ENCODE measurements around the gene KRT16. TPM values are rescaled to one million over a fixed set of nuclear protein-coding genes. Genes with fewer than 3 reads are reported as not detected.
"Not testable (repeated sequence)": the region's sequence is repeated elsewhere in the genome, so short reads cannot be mapped to it uniquely, and the experiment has no call there.

KRT16 gene
- total RNA-seq, 1 donor from 2014 or later = 4.8 TPM

GRCh38 chr17:41647940-41648410, 35.4 kb upstream of the KRT16 start:
- peak; percentile 93 for TF ChIP-seq CTCF (IDR thresholded peaks at IDR 0.05; ENCODE audit: insufficient read depth, low read length, poor library complexity, severe bottlenecking)
- H3K36me3 ChIP-seq (ENCODE audit: control insufficient read depth, insufficient read depth, low read length) = no peaks in the 10 kb centered on the region
- H3K27me3 ChIP-seq (ENCODE audit: control insufficient read depth, insufficient read depth, low read length) = no peaks in the 10 kb centered on the region
- no peak for DNase-seq (ENCODE audit: low read depth)
- H3K4me3 ChIP-seq (ENCODE audit: low read depth, low read length) = peak overlapping the region; percentile 12

GRCh38 chr17:41647038-41647813, 34.7 kb upstream of the KRT16 start:
- no peaks in the 10 kb centered on the region for H3K36me3 ChIP-seq (ENCODE audit: control insufficient read depth, insufficient read depth, low read length)
- H3K4me3 ChIP-seq (ENCODE audit: low read depth, low read length) = no peak overlapping the region
- no peak for TF ChIP-seq CTCF (IDR thresholded peaks at IDR 0.05; ENCODE audit: insufficient read depth, low read length, poor library complexity, severe bottlenecking)

DNA sequence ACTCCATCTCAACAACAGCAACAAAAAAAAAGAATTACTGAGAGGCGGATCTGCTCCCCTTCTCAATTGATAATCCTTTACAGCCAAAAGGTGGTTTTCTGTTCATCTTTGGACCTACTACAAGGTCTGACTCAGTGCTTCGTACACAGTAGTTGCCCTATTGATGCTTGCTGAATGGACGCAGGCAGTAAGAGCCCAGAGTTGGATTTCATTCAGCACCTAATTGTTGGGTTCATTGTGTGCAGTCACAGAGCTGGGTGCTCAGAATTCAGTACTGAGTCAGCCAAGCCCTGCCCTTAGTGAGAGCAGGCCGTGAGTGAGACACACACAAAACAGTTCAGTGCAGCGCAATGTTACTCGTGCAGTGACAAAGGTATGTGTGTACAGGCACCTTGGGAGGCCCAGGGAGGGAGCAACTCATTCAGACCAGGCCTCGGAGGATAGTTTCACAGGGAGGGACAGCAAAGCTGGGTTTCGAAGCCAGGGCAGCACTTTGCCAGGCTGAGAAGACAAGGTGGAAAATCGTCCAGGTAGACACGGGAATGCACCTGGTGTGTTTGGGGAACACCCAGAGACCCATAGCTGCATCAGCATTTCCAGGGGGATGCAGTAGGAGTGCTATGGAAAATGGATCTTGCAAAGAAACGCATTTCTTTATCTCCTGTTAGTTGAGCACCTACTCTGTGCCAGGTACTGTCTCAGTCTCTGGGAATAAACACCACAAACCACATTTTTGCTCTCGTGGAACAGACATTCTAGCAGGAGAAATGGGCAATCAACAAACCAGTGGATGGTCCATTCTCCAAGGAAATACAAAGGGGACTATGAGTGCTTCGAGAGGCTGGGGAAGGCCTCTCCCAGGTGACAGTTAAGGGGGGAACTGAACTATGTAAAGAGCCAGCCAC, 29.9 kb upstream of the KRT16 start:
- no peaks in the 10 kb centered on the region for H3K27me3 ChIP-seq (ENCODE audit: control insufficient read depth, insufficient read depth, low read length)
- DNase-seq (ENCODE audit: low read depth) = no peak
- TF ChIP-seq CTCF (IDR thresholded peaks at IDR 0.05; ENCODE audit: insufficient read depth, low read length, poor library complexity, severe bottlenecking) = no peak

More at GRCh38 chr17:41647038-41647813, 34.7 kb upstream of the KRT16 start:
- DNase-seq (ENCODE audit: low read depth) = no peak
- H3K27me3 ChIP-seq (ENCODE audit: control insufficient read depth, insufficient read depth, low read length) = no peaks in the 10 kb centered on the region

DNA sequence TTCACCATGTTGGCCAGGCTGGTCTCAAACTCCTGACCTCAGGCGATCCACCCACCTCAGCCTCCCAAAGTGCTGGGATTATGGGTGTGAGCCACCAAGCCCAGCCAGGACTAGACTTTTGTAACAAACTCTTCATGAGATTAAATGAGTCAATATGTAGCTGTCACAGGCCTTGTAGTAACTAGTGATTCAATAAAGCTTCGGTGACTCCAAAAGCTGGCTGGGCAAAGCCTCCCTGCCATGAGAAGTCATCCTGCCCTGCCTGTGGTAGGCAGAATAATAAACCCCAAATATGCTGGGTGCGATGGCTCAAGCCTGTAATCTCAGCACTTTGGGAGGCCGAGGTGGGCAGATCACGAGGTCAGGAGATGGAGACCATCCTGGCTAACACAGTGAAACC, 28.0 kb upstream of the KRT16 start:
- H3K36me3 ChIP-seq (ENCODE audit: control insufficient read depth, insufficient read depth, low read length); H3K27me3 ChIP-seq (ENCODE audit: control insufficient read depth, insufficient read depth, low read length); DNase-seq (ENCODE audit: low read depth); H3K4me3 ChIP-seq (ENCODE audit: low read depth, low read length): not testable (repeated sequence)

More for the DNA sequence above, 29.9 kb upstream of the KRT16 start:
- Histone ChIP-seq H3K4me3 (ENCODE audit: low read depth, low read length) (no peak overlapping the region), H3K36me3 (ENCODE audit: control insufficient read depth, insufficient read depth, low read length) (no peaks in the 10 kb centered on the region)

DNA sequence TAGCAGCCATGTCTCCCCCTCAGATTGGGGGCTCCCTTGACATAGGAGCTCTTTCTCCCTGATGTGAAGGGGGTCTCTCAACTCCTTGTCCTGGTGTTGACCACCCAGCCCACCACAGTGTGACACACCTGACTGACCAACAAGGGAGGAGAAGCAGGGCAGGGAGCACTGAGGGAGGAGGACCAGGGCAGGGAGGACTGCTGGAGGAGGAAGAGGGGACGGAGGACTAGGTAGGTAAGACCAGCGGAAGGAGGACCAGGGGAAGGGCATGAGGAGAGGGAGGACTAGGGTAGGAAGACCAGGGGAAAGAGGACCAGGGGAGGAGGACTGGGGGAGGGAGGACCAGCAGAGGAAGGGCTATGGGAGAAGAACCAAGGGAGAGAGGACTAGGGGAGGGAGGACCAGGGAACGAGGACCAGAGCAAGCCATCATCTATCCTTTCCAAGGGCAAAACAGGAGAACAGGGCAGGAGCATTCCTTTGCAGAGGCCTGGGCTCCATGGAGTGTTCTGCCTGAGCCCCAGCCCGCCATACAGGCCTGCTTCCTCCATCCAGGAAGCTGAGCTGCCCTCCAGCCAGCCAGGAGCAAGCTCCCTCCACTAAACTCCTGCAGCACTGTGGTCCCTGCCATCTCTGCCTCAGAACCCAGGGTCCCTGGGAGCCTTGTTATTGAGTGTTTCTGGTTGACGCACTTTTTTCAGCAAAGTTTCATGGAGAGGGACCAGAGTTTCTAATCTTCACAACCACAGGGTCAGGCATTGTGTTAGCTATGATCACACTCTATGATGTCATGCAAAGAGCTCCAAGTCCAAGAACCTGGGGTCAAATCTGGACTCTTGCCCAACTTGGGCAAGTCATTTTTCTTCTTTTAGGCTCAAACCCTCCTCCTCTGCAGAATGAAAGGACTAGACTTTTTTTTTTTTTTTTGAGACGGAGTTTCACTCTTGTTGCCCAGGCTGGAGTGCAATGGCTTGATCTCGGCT, 27.2 kb upstream of the KRT16 start:
- TF ChIP-seq CTCF (IDR thresholded peaks at IDR 0.05; ENCODE audit: insufficient read depth, low read length, poor library complexity, severe bottlenecking) = no peak
- Histone ChIP-seq H3K27me3 (ENCODE audit: control insufficient read depth, insufficient read depth, low read length) (no peaks in the 10 kb centered on the region), H3K36me3 (ENCODE audit: control insufficient read depth, insufficient read depth, low read length) (no peaks in the 10 kb centered on the region), H3K4me3 (ENCODE audit: low read depth, low read length) (no peak overlapping the region)
- no peak for DNase-seq (ENCODE audit: low read depth)

Data from kidney epithelial cell (primary cell).